IMR-90 (cell line): ENCODE data around the gene C16orf86. TPM values are rescaled to one million over a fixed set of nuclear protein-coding genes. Genes with fewer than 3 reads are reported as not detected.

Experiments used
- ATAC-seq: fragments of 200-7000 bp; cut with Tn5 transposase; 2 replicates; pipeline ENCODE4 v1.9.1; 2020; ENCODE audit warnings: low read depth, mild to moderate bottlenecking, moderate library complexity
- Bru-seq: library from RNA; stranded (reverse); fragments of 400-500 nt; gene quantifications from one replicate; lab custom pipeline; 2021; lab: Mats Ljungman, UMichigan
- BruChase-seq, 2 experiments: library from RNA; stranded (reverse); fragments of 400-500 nt; gene quantifications; one replicate each; lab custom pipeline; 2021; lab: Mats Ljungman, UMichigan
- BruUV-seq: library from RNA; stranded (reverse); fragments of 400-500 nt; replicated peaks from 2 replicates; lab custom pipeline; 2021; lab: Mats Ljungman, UMichigan
- CTCF ChIA-PET: fragments of 300-600 bp; formaldehyde crosslinking; extraction: SDS; loops from one replicate; lab custom pipeline; 2021; ENCODE audit warnings: antibody characterized with exemption; lab: Yijun Ruan, JAX
- POLR2A ChIA-PET: fragments of 300-600 bp; sonication (Branson Sonifier 250); formaldehyde crosslinking; loops from one replicate; lab custom pipeline; 2022; ENCODE audit warnings: antibody characterized with exemption; ENCODE audit not compliant: unreplicated experiment; lab: Charles Lee
- DNase-seq: peaks from one replicate; pipeline ENCODE4 v3.0.0; 2013
- H2AFZ ChIP-seq: replicated peaks from 2 replicates; pipeline ENCODE3; 2013; ENCODE audit warnings: low read length, mild to moderate bottlenecking; ENCODE audit not compliant: poor library complexity
- H2AK5ac ChIP-seq: 2 replicates; pipeline ENCODE4 v1.6.1; 2013; ENCODE audit warnings: low read depth, low read length, inconsistent platforms
- H2AK9ac ChIP-seq: replicated peaks from 2 replicates; pipeline ENCODE3; 2013; ENCODE audit warnings: mild to moderate bottlenecking, low read depth, low read length, moderate library complexity; ENCODE audit not compliant: poor library complexity
- H2BK120ac ChIP-seq: 2 replicates; pipeline ENCODE4 v1.6.1; 2013; ENCODE audit warnings: low read depth, low read length, inconsistent platforms
- H2BK15ac ChIP-seq: 3 replicates; pipeline ENCODE4 v1.6.1; 2013; ENCODE audit warnings: low read depth, low read length, inconsistent platforms
- H2BK20ac ChIP-seq: 2 replicates; pipeline ENCODE4 v1.6.1; 2013; ENCODE audit warnings: low read depth, mild to moderate bottlenecking, inconsistent platforms, low read length, moderate library complexity
- H2BK5ac ChIP-seq: 2 replicates; pipeline ENCODE4 v1.6.1; 2013; ENCODE audit warnings: mild to moderate bottlenecking, low read depth, low read length, inconsistent platforms; ENCODE audit not compliant: poor library complexity, severe bottlenecking
- H3K14ac ChIP-seq: replicated peaks from 2 replicates; pipeline ENCODE4 v1.6.1; 2013; ENCODE audit warnings: low read depth, low read length, inconsistent platforms
- H3K18ac ChIP-seq: 2 replicates; pipeline ENCODE4 v1.6.1; 2013; ENCODE audit warnings: low read depth, low read length, control low read depth
- H3K23ac ChIP-seq: 2 replicates; pipeline ENCODE4 v1.6.1; 2013; ENCODE audit warnings: low read depth, low read length, inconsistent platforms
- H3K27ac ChIP-seq: 2 replicates; pipeline ENCODE4 v1.5.1; 2013; ENCODE audit warnings: mild to moderate bottlenecking, control low read depth, low read length; ENCODE audit not compliant: insufficient read depth
- H3K27me3 ChIP-seq: 2 replicates; pipeline ENCODE4 v1.6.1; 2013; ENCODE audit warnings: low read length; ENCODE audit not compliant: control insufficient read depth, insufficient read depth
- H3K36me3 ChIP-seq: 2 replicates; pipeline ENCODE4 v1.6.1; 2013; ENCODE audit warnings: low read length, mixed read lengths; ENCODE audit not compliant: control insufficient read depth, insufficient read depth
- H3K4ac ChIP-seq: 2 replicates; pipeline ENCODE4 v1.6.1; 2013; ENCODE audit warnings: low read depth, low read length, inconsistent platforms
- H3K4me1 ChIP-seq: 2 replicates; pipeline ENCODE4 v1.6.1; 2013; ENCODE audit warnings: low read length, mixed read lengths; ENCODE audit not compliant: control insufficient read depth, insufficient read depth
- H3K4me2 ChIP-seq: 2 replicates; pipeline ENCODE4 v1.6.1; 2013; ENCODE audit warnings: low read depth, mild to moderate bottlenecking, control low read depth, low read length, moderate library complexity
- H3K4me3 ChIP-seq: 2 replicates; pipeline ENCODE4 v1.5.1; 2013; ENCODE audit warnings: low read depth, mild to moderate bottlenecking, control low read depth, low read length, moderate library complexity; ENCODE audit not compliant: insufficient read depth
- H3K56ac ChIP-seq: 2 replicates; pipeline ENCODE4 v1.6.1; 2013; ENCODE audit warnings: low read length, inconsistent platforms; ENCODE audit not compliant: insufficient read depth; ENCODE audit errors: extremely low read depth
- H3K79me1 ChIP-seq, 2 experiments: 2 replicates each; pipeline ENCODE4 v1.6.1; 2013; ENCODE audit warnings: low read length in 2 of 2, inconsistent platforms in 1 of 2, low read depth in 1 of 2
- H3K9ac ChIP-seq: 2 replicates; pipeline ENCODE4 v1.6.1; 2013; ENCODE audit warnings: low read depth, low read length, control low read depth
- H3K9me1 ChIP-seq: 2 replicates; pipeline ENCODE4 v1.6.1; 2013; ENCODE audit warnings: low read length, inconsistent platforms; ENCODE audit not compliant: insufficient read depth
- H3K9me3 ChIP-seq: 2 replicates; pipeline ENCODE4 v1.6.1; 2013; ENCODE audit warnings: low read length; ENCODE audit not compliant: control insufficient read depth, insufficient read depth
- H4K20me1 ChIP-seq: 2 replicates; pipeline ENCODE4 v1.6.1; 2013; ENCODE audit warnings: low read length, inconsistent platforms; ENCODE audit not compliant: insufficient read depth
- H4K5ac ChIP-seq: 2 replicates; pipeline ENCODE4 v1.6.1; 2013; ENCODE audit warnings: mild to moderate bottlenecking, low read depth, low read length, control low read depth
- H4K8ac ChIP-seq, 2 experiments: 2 replicates each; pipeline ENCODE4 v1.6.1; 2013; ENCODE audit warnings: low read depth in 2 of 2, low read length in 2 of 2, control low read depth in 1 of 2, inconsistent platforms in 1 of 2
- H4K91ac ChIP-seq: 2 replicates; pipeline ENCODE4 v1.6.1; 2013; ENCODE audit warnings: low read depth, low read length, inconsistent platforms; ENCODE audit not compliant: insufficient read depth
- MAZ ChIP-seq: IDR thresholded peaks from 2 replicates; pipeline ENCODE4 v1.6.1; 2012; ENCODE audit warnings: low read depth, mild to moderate bottlenecking, low read length, improper control_type of control experiment, moderate library complexity, borderline replicate concordance
- SMC3 ChIP-seq: fragments of 150-350 bp; IDR thresholded peaks from 2 replicates; pipeline ENCODE4 v1.6.1; 2016; ENCODE audit warnings: low read depth, mild to moderate bottlenecking, antibody characterized with exemption, low read length, moderate library complexity
- WGBS, 2 experiments: methylation state at CpG; one replicate each; pipeline versions ENCODE4 v1.1.5 to v1.1.7; 2013; ENCODE audit warnings: missing lambda C conversion rate in 2 of 2; ENCODE audit not compliant: insufficient read length in 1 of 2; ENCODE audit errors: extremely low coverage in 2 of 2; 5-methylcytosine and 5-hydroxymethylcytosine counted together
- dilution Hi-C: fragments of 300-500 bp; cut with HindIII; formaldehyde crosslinking; loops from one replicate; pipeline ENCODE4 v1.14.3; 2018; ENCODE audit warnings: low sequenced_read_pairs; ENCODE audit not compliant: unreplicated experiment
- in situ Hi-C: fragments of 300-500 bp; cut with MboI; formaldehyde crosslinking; loops from 3 replicates; pipeline ENCODE4 v1.14.3; 2019; ENCODE audit warnings: low sequenced_read_pairs, inconsistent platforms, mixed read lengths
- intact Hi-C: fragments of 100-400 bp; cut with micrococcal nuclease; formaldehyde crosslinking; loops from 2 replicates; pipeline ENCODE4 v1.10.0; 2022
- long read RNA-seq: library from polyadenylated mRNA; unstranded; transcript quantifications from one replicate; pipeline ENCODE4 v2.0.0, GENCODE V29; 2021; ENCODE audit not compliant: unreplicated experiment
- polyA plus RNA-seq, 3 experiments: library from polyadenylated mRNA; depleted of rRNA; stranded (reverse); fragments of >200 nt; gene quantifications; 2 replicates each; pipeline ENCODE4 v1.2.3, GENCODE V29; 2012; ENCODE audit warnings: low replicate concordance in 1 of 3
- total RNA-seq: library from RNA; depleted of rRNA; stranded (reverse); fragments of >200 nt; gene quantifications from 2 replicates; pipeline ENCODE4 v1.2.3, GENCODE V29; 2012; rRNA removed

C16orf86 gene
- total RNA-seq (0.28 and 0.54 TPM in 2 replicates), polyA plus RNA-seq (2012; rRNA removed) (0.63 and 0.70 TPM in 2 replicates), Bru-seq, nascent RNA (percentile 24 among the genes with signal in this experiment), BruChase-seq, experiment 1, labeled RNA remaining after a 6-hour chase (percentile 38 among the genes with signal in this experiment), BruChase-seq, experiment 2, labeled RNA remaining after a 2-hour chase (not detected)
- polyA plus RNA-seq (2012; cell fraction: cytosol; rRNA removed): 1.00 and 1.9 TPM in 2 replicates
- polyA plus RNA-seq (2012; cell fraction: nucleus; rRNA removed; ENCODE audit: low replicate concordance): 1.9 and 3.9 TPM in 2 replicates
- long read RNA-seq, partial matches to known transcripts: 1 of 1 reads
- long read RNA-seq, other reads (novel, unspliced or antisense): 0 of 1 reads

GRCh38 chr16:67666559-67667452 lies at the start of gene C16orf86, which contains the start of gene ENKD1:
Gene C16orf86 (plus strand): TSS chr16:67666814. CDS start chr16:67666971, 157 bp downstream.
Gene ENKD1 (minus strand): TSS chr16:67666750. CDS start chr16:67666442, 308 bp downstream.
- Histone ChIP-seq H3K9ac (peak within 1 kb of the TSS; percentile 79), H2AK5ac (peak within 1 kb of the TSS; percentile 86), H3K9me1 (no peaks in the 10 kb centered on the region), H3K4ac (peak within 1 kb of the TSS; percentile 77), H4K8ac (peak within 1 kb of the TSS; percentile 97 to 100), H2BK15ac (no peak within 1 kb of the TSS), H3K79me1 (peaks cover 4 to 12% of the 10 kb centered on the region in 2 experiments; a peak in 3 of 4 replicates), H2AK9ac (peak within 1 kb of the TSS; percentile 83), H2AFZ (peak within 1 kb of the TSS; percentile 96), H3K27ac (peak within 1 kb of the TSS; percentile 78), H2BK5ac (peak within 1 kb of the TSS; percentile 33), H3K18ac (peak within 1 kb of the TSS; percentile 60; the same call in 1 of the 2 replicates), H3K4me2 (peak within 1 kb of the TSS; percentile 82), H4K5ac (peak within 1 kb of the TSS; percentile 96), H3K36me3 (peaks cover 2% of the 10 kb centered on the region; the same call in 1 of the 2 replicates), H2BK120ac (no peak within 1 kb of the TSS), H3K27me3 (no peaks in the 10 kb centered on the region), H3K23ac (peak within 1 kb of the TSS; percentile 14; the same call in 1 of the 2 replicates), H3K4me1 (peaks cover 12% of the 10 kb centered on the region), H3K9me3 (no peaks in the 10 kb centered on the region), H3K14ac (no peak within 1 kb of the TSS), H4K91ac (peak within 1 kb of the TSS; percentile 38; the same call in 1 of the 2 replicates), H2BK20ac (no peak within 1 kb of the TSS), H3K4me3 (peak within 1 kb of the TSS; percentile 95), H4K20me1 (0 out of 2 replicates have a peak, but pooled peaks cover 2% of the 10 kb centered on the region), H3K56ac (no peak within 1 kb of the TSS)
- ATAC-seq (peak; percentile 66), DNase-seq (peak; percentile 41)
- in situ Hi-C loops (loop anchor here (10.0 kb wide), 1 partner anchor 142 kb away; the partner anchor contains the start of gene RIPOR1), dilution Hi-C loops (no loop called here), intact Hi-C loops (no loop called here)
- TF ChIP-seq SMC3 (no peak), MAZ (peak; percentile 50; the same call in 1 of the 2 replicates)
- no TSS peak for BruUV-seq
- CTCF ChIA-PET: interaction anchor here (0.6 to 1.9 kb wide), 6 partner anchors 13 to 149 kb away, joined by 3 to 20 read pairs (median 4); partner anchors contain the start of gene CTCF
- POLR2A ChIA-PET: no interaction called here
- WGBS, 2 experiments: 22% methylated on average over 53 of the region's 78 CpGs; no CpG with 5 or more reads in 1 of the 2 experiments
